HL-60 (cell line): Measurements from ENCODE around the gene PSME3.

ENCODE experiments used
- CTCF ChIP-seq: IDR thresholded peaks from one replicate; pipeline ENCODE4 v1.5.1; 2011; ENCODE audit warnings: low read length, control low read depth, inconsistent platforms; ENCODE audit not compliant: insufficient read depth
- GABPA ChIP-seq: IDR thresholded peaks from 2 replicates; pipeline ENCODE4 v1.6.1; 2012; ENCODE audit warnings: low read depth
- POLR2AphosphoS5 ChIP-seq: IDR thresholded peaks from 2 replicates; pipeline ENCODE4 v1.6.1; 2012; ENCODE audit warnings: low read depth

- no peak for TF ChIP-seq CTCF
- no peak for TF ChIP-seq POLR2AphosphoS5
- TF ChIP-seq GABPA, result no peak
Measured at GRCh38 chr17:42853004-42853403, 19.8 kb downstream of the PSME3 start.
